Measurements from ENCODE around the gene POLR3H. TPM values are rescaled to one million over a fixed set of nuclear protein-coding genes. Genes with fewer than 3 reads are reported as not detected.

POLR3H gene
- total and polyA plus RNA-seq, 2 donors = 10.2 to 14.9 TPM

- Histone ChIP-seq H3K36me3 (ENCODE audit: control insufficient read depth in 2 of 2, insufficient read depth in 2 of 2, low read length in 1 of 2) (peaks cover 0 to 7% of the 10 kb centered on the region in 2 donors), H3K27ac (ENCODE audit: low read depth in 1 of 2, low read length in 1 of 2) (no peak overlapping the region), H3K27me3 (ENCODE audit: control insufficient read depth in 2 of 2, insufficient read depth in 1 of 2, low read length in 1 of 2) (no peaks in the 10 kb centered on the region), H3K4me3 (ENCODE audit: low read length in 2 of 2) (no peak overlapping the region), H3K9me3 (ENCODE audit: control insufficient read depth in 2 of 2, insufficient read depth in 1 of 2, low read length in 1 of 2) (no peaks in the 10 kb centered on the region), H3K4me1 (ENCODE audit: control insufficient read depth in 2 of 2, insufficient read depth in 2 of 2, low read length in 2 of 2) (peaks cover 0 to 2% of the 10 kb centered on the region in 2 donors)
- WGBS = 95% methylated on average over 6 of the region's 6 CpGs
- DNase-seq (ENCODE audit: low read depth in 6 of 9, low spot score in 9 of 9) = no peak
Observed at GRCh38 chr22:41479671-41480396, 64.4 kb downstream of the POLR3H start.

DNA sequence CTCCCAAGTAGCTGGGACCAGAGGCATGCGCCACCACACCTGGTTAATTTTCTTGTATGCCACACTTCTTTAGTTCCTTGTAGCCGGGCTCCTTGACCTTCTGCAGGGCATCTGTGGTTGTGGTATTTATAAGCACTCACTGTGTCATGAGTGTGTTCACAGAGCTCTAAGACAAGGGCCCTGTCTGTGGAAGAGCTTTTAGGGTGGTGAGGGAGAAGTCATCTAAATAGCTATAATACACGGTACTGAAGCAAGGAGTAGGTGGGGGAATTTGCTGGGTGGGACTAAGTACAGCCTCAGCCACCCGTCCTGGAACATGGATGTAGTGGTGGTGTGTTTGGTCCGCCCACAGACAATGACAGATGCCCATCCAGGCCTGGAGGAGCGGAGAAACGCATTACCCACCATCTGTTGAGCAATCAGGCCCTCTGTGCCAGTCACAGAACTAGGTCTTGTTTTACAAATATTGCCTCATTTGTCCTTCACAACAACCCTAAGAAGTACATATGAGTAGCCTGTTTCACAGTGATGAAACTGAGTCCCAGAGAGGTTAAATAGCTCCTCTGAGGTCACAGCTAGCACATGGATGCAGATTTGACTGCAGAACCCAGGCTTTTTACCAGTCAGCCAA lies 65.3 kb downstream of the POLR3H start:
- Histone ChIP-seq H3K36me3 (ENCODE audit: control insufficient read depth in 2 of 2, insufficient read depth in 2 of 2, low read length in 1 of 2) (peaks cover 0 to 7% of the 10 kb centered on the region in 2 donors), H3K4me1 (ENCODE audit: control insufficient read depth in 2 of 2, insufficient read depth in 2 of 2, low read length in 2 of 2) (peaks cover 0 to 2% of the 10 kb centered on the region in 2 donors), H3K9me3 (ENCODE audit: control insufficient read depth in 2 of 2, insufficient read depth in 1 of 2, low read length in 1 of 2) (no peaks in the 10 kb centered on the region), H3K27me3 (ENCODE audit: control insufficient read depth in 2 of 2, insufficient read depth in 1 of 2, low read length in 1 of 2) (no peaks in the 10 kb centered on the region), H3K27ac (ENCODE audit: low read depth in 1 of 2, low read length in 1 of 2) (peak overlapping the region in 1 of 2 donors; percentile 8), H3K4me3 (ENCODE audit: low read length in 2 of 2) (no peak overlapping the region)
- WGBS = 93% methylated on average over 7 of the region's 7 CpGs
- no peak for DNase-seq (ENCODE audit: low read depth in 6 of 9, low spot score in 9 of 9)

DNA sequence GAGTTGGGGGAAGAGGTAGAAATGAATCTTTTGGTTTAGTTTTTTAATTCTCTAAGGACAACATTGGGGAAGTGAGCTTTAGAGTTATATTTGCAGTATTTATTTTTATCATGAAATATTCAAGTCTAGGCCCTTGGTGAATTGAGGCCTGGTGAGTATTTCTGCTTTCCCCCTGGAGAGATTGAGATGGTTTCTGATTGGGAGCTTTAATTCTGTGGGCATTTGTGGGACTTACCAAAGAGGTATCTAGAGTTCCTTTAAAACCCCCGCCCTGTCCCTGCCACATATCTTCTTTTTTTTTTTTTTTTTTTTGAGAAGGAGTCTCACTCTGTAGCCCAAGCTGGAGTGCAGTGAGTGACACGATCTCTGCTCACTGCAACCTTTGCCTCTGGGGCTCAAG lies 65.8 kb downstream of the POLR3H start:
- Histone ChIP-seq H3K36me3 (ENCODE audit: control insufficient read depth in 2 of 2, insufficient read depth in 2 of 2, low read length in 1 of 2) (peaks cover 0 to 9% of the 10 kb centered on the region in 2 donors), H3K4me1 (ENCODE audit: control insufficient read depth in 2 of 2, insufficient read depth in 2 of 2, low read length in 2 of 2) (peaks cover 0 to 2% of the 10 kb centered on the region in 2 donors), H3K9me3 (ENCODE audit: control insufficient read depth in 2 of 2, insufficient read depth in 1 of 2, low read length in 1 of 2) (no peaks in the 10 kb centered on the region), H3K27me3 (ENCODE audit: control insufficient read depth in 2 of 2, insufficient read depth in 1 of 2, low read length in 1 of 2) (no peaks in the 10 kb centered on the region), H3K27ac (ENCODE audit: low read depth in 1 of 2, low read length in 1 of 2) (no peak overlapping the region), H3K4me3 (ENCODE audit: low read length in 2 of 2) (no peak overlapping the region)
- DNase-seq (ENCODE audit: low read depth in 6 of 9, low spot score in 9 of 9) = no peak
- 96% methylated on average over 2 of the region's 2 CpGs for whole genome bisulfite sequencing

Other genes starting within 250 kb of the POLR3H start
- 23.3 TPM for gene ZC3H7B, start 242.9 kb downstream of the POLR3H start, total RNA-seq
- 29.8 TPM for gene ZC3H7B, start 242.9 kb downstream of the POLR3H start, polyA plus RNA-seq
- gene TEF, start 162.5 kb downstream of the POLR3H start, total RNA-seq = 5.0 TPM
- 5.4 TPM for gene TEF, start 162.5 kb downstream of the POLR3H start, polyA plus RNA-seq
- gene TOB2, start 97.7 kb downstream of the POLR3H start, total RNA-seq = 15.0 TPM
- 17.3 TPM for gene TOB2, start 97.7 kb downstream of the POLR3H start, polyA plus RNA-seq
- gene PHF5A, start 75.8 kb downstream of the POLR3H start, total RNA-seq = 99.2 TPM
- 65.7 TPM for gene PHF5A, start 75.8 kb downstream of the POLR3H start, polyA plus RNA-seq
- 33.9 TPM for gene ACO2, start 75.4 kb downstream of the POLR3H start, total RNA-seq
- 29.7 TPM for gene ACO2, start 75.4 kb downstream of the POLR3H start, polyA plus RNA-seq
- gene CSDC2, start 16.5 kb upstream of the POLR3H start, total RNA-seq = 0.05 TPM
- gene CSDC2, start 16.5 kb upstream of the POLR3H start, polyA plus RNA-seq = 3.0 TPM
- gene PMM1, start 45.4 kb upstream of the POLR3H start, total RNA-seq = 9.3 TPM
- 51.1 TPM for gene PMM1, start 45.4 kb upstream of the POLR3H start, polyA plus RNA-seq
- 11.9 TPM for gene DESI1, start 76.6 kb upstream of the POLR3H start, total RNA-seq
- 14.6 TPM for gene DESI1, start 76.6 kb upstream of the POLR3H start, polyA plus RNA-seq
- gene XRCC6, start 76.8 kb upstream of the POLR3H start, total RNA-seq = 371 TPM
- 126 TPM for gene XRCC6, start 76.8 kb upstream of the POLR3H start, polyA plus RNA-seq
- gene SNU13, start 144.4 kb upstream of the POLR3H start, total RNA-seq = 130 TPM
- gene SNU13, start 144.4 kb upstream of the POLR3H start, polyA plus RNA-seq = 121 TPM
- 9.2 TPM for gene MEI1, start 155.0 kb upstream of the POLR3H start, total RNA-seq
- 14.7 TPM for gene MEI1, start 155.0 kb upstream of the POLR3H start, polyA plus RNA-seq